PFSK-1 (cell line): ENCODE results near the gene PIK3CG.

ENCODE experiments used
- SIN3A ChIP-seq: IDR thresholded peaks from 2 replicates; pipeline ENCODE4 v1.6.1; 2012; ENCODE audit warnings: mild to moderate bottlenecking, low read length, moderate library complexity, borderline replicate concordance; ENCODE audit not compliant: insufficient read depth
- TAF1 ChIP-seq: IDR thresholded peaks from 2 replicates; pipeline ENCODE4 v1.6.1; 2012; ENCODE audit warnings: low read length, control low read depth, borderline replicate concordance; ENCODE audit not compliant: insufficient read depth
- TF ChIP-seq, protein P1 (sequence below), 2 experiments: IDR thresholded peaks; 2 replicates each; pipeline versions ENCODE4 v1.6.1 to v1.8.0; 2011 to 2012; ENCODE audit warnings: low read depth in 2 of 2, low read length in 2 of 2, control low read depth in 1 of 2, inconsistent platforms in 1 of 2, mild to moderate bottlenecking in 1 of 2, moderate library complexity in 1 of 2; ENCODE audit not compliant: insufficient read depth in 1 of 2

DNA sequence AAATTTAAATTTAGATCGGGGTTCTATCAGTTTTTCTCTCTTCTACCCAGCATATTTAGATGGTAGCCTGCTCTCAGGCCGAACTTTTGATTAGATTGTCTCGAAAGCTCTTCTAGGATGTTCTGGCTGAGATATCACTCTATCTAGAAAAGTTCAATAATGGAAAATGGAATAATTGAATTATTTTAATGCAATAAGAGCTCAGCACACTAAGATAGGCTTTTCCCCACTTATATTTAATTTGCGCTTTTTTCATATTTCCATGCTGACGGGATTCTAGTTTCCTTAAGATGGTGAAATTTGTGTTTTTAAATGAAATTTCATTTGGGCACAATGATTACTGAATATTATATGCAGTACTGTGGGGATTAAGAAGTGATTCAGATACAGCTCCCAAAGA lies 73.7 kb downstream of the PIK3CG start:
- no peak for TF ChIP-seq TAF1
- TF ChIP-seq SIN3A: no peak
- TF ChIP-seq, protein P1, sequence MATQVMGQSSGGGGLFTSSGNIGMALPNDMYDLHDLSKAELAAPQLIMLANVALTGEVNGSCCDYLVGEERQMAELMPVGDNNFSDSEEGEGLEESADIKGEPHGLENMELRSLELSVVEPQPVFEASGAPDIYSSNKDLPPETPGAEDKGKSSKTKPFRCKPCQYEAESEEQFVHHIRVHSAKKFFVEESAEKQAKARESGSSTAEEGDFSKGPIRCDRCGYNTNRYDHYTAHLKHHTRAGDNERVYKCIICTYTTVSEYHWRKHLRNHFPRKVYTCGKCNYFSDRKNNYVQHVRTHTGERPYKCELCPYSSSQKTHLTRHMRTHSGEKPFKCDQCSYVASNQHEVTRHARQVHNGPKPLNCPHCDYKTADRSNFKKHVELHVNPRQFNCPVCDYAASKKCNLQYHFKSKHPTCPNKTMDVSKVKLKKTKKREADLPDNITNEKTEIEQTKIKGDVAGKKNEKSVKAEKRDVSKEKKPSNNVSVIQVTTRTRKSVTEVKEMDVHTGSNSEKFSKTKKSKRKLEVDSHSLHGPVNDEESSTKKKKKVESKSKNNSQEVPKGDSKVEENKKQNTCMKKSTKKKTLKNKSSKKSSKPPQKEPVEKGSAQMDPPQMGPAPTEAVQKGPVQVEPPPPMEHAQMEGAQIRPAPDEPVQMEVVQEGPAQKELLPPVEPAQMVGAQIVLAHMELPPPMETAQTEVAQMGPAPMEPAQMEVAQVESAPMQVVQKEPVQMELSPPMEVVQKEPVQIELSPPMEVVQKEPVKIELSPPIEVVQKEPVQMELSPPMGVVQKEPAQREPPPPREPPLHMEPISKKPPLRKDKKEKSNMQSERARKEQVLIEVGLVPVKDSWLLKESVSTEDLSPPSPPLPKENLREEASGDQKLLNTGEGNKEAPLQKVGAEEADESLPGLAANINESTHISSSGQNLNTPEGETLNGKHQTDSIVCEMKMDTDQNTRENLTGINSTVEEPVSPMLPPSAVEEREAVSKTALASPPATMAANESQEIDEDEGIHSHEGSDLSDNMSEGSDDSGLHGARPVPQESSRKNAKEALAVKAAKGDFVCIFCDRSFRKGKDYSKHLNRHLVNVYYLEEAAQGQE (IDR thresholded peaks at IDR 0.05; ENCODE audit: insufficient read depth in 1 of 2, low read depth in 2 of 2, low read length in 2 of 2): no peak
